ENCODE measurements around the gene SNF8.

Gene SNF8

DNA sequence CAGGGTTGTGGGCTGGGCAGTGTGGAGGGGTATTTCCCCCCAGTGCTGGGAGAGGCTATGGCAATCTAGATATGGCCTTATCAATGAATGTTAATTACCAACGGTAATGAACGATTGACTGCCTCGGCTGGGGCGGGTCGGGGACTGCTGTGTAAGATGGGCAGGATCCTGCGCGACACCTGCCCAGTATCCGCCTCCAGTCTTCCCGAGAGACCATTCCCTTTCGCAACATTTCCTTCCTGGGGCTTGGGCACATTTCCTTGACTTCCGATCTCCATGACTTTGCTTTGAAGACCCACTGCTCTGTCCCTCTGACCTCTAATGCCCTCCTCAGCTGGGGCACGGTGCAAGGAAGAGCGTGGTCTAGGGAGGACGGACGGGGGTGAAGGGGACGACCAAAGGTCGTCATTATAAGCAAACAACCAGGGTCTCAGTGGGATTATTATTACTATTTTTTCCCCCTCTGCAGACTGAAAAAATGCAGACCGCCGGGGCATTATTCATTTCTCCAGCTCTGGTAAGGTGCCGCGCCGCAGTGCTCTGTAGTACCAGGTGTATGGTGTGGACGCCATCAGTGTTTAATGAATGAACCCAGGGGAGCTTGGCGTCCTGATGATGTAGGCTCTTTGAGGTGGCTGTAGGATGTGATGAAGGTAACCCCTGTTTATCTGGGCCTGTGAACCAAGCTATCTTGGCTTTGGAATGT, 51.5 kb downstream of the SNF8 start (continued):
- TF ChIP-seq, protein P1, sequence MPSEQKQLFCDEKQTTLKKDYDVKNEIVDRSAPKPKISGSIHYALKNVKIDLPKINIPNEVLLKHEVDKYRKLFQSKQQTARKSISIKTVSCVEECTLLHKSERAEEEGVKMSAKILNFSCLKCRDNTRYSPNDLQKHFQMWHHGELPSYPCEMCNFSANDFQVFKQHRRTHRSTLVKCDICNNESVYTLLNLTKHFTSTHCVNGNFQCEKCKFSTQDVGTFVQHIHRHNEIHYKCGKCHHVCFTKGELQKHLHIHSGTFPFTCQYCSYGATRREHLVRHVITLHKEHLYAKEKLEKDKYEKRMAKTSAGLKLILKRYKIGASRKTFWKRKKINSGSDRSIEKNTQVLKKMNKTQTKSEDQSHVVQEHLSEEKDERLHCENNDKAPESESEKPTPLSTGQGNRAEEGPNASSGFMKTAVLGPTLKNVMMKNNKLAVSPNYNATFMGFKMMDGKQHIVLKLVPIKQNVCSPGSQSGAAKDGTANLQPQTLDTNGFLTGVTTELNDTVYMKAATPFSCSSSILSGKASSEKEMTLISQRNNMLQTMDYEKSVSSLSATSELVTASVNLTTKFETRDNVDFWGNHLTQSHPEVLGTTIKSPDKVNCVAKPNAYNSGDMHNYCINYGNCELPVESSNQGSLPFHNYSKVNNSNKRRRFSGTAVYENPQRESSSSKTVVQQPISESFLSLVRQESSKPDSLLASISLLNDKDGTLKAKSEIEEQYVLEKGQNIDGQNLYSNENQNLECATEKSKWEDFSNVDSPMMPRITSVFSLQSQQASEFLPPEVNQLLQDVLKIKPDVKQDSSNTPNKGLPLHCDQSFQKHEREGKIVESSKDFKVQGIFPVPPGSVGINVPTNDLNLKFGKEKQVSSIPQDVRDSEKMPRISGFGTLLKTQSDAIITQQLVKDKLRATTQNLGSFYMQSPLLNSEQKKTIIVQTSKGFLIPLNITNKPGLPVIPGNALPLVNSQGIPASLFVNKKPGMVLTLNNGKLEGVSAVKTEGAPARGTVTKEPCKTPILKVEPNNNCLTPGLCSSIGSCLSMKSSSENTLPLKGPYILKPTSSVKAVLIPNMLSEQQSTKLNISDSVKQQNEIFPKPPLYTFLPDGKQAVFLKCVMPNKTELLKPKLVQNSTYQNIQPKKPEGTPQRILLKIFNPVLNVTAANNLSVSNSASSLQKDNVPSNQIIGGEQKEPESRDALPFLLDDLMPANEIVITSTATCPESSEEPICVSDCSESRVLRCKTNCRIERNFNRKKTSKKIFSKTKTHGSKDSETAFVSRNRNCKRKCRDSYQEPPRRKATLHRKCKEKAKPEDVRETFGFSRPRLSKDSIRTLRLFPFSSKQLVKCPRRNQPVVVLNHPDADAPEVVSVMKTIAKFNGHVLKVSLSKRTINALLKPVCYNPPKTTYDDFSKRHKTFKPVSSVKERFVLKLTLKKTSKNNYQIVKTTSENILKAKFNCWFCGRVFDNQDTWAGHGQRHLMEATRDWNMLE (tag by site-specific recombination; conservative IDR thresholded peaks at IDR 0.05; ENCODE audit: low read depth): no peak
- TF ChIP-seq, protein P2, sequence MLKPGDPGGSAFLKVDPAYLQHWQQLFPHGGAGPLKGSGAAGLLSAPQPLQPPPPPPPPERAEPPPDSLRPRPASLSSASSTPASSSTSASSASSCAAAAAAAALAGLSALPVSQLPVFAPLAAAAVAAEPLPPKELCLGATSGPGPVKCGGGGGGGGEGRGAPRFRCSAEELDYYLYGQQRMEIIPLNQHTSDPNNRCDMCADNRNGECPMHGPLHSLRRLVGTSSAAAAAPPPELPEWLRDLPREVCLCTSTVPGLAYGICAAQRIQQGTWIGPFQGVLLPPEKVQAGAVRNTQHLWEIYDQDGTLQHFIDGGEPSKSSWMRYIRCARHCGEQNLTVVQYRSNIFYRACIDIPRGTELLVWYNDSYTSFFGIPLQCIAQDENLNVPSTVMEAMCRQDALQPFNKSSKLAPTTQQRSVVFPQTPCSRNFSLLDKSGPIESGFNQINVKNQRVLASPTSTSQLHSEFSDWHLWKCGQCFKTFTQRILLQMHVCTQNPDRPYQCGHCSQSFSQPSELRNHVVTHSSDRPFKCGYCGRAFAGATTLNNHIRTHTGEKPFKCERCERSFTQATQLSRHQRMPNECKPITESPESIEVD (tag by site-specific recombination; IDR thresholded peaks at IDR 0.05): no peak
- TF ChIP-seq ZFP37 (tag by site-specific recombination; IDR thresholded peaks at IDR 0.05) (0 out of 2 replicates have a peak, but pooled peaks have one; percentile 31), ZNF324 (tag by site-specific recombination; IDR thresholded peaks at IDR 0.05) (0 out of 2 replicates have a peak, but pooled peaks have one; percentile 65), MZF1 (tag by site-specific recombination; IDR thresholded peaks at IDR 0.05; ENCODE audit: borderline replicate concordance) (no peak), ZNF391 (tag by site-specific recombination; IDR thresholded peaks at IDR 0.05; ENCODE audit: borderline replicate concordance, low read depth) (peak; percentile 47; the same call in 1 of the 2 replicates), ZNF558 (tag by site-specific recombination; IDR thresholded peaks at IDR 0.05) (no peak), ZFHX2 (tag by site-specific recombination; conservative IDR thresholded peaks at IDR 0.05) (no peak), ZNF785 (tag by site-specific recombination; IDR thresholded peaks at IDR 0.05) (no peak), ZNF202 (tag by site-specific recombination; IDR thresholded peaks at IDR 0.05; ENCODE audit: borderline replicate concordance) (no peak), ZNF629 (tag by site-specific recombination; IDR thresholded peaks at IDR 0.05) (no peak), BCL11B (tag by site-specific recombination; IDR thresholded peaks at IDR 0.05; ENCODE audit: low read depth) (peak; percentile 4; the same call in 1 of the 2 replicates), ZNF555 (tag by site-specific recombination; conservative IDR thresholded peaks at IDR 0.05) (no peak), HOXD13 (CRISPR knock-in tag; IDR thresholded peaks at IDR 0.05; ENCODE audit: borderline replicate concordance) (no peak), OSR2 (tag by site-specific recombination; IDR thresholded peaks at IDR 0.05) (no peak), KLF1 (tag by site-specific recombination; IDR thresholded peaks at IDR 0.05) (0 out of 2 replicates have a peak, but pooled peaks have one; percentile 16), ZSCAN16 (tag by site-specific recombination; IDR thresholded peaks at IDR 0.05) (no peak), ZNF664 (tag by site-specific recombination; IDR thresholded peaks at IDR 0.05) (no peak), ZNF302 (tag by site-specific recombination; IDR thresholded peaks at IDR 0.05; ENCODE audit: low read depth) (no peak), ZXDB (tag by site-specific recombination; IDR thresholded peaks at IDR 0.05) (peak; percentile 4; the same call in 1 of the 2 replicates), ZNF138 (tag by site-specific recombination; IDR thresholded peaks at IDR 0.05; ENCODE audit: borderline replicate concordance) (no peak)
- TF ChIP-seq, protein P3, sequence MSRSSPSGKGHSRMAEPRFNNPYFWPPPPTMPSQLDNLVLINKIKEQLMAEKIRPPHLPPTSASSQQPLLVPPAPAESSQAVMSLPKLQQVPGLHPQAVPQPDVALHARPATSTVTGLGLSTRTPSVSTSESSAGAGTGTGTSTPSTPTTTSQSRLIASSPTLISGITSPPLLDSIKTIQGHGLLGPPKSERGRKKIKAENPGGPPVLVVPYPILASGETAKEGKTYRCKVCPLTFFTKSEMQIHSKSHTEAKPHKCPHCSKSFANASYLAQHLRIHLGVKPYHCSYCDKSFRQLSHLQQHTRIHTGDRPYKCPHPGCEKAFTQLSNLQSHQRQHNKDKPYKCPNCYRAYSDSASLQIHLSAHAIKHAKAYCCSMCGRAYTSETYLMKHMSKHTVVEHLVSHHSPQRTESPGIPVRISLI (tag by site-specific recombination; IDR thresholded peaks at IDR 0.05): no peak
- TF ChIP-seq, protein P4, sequence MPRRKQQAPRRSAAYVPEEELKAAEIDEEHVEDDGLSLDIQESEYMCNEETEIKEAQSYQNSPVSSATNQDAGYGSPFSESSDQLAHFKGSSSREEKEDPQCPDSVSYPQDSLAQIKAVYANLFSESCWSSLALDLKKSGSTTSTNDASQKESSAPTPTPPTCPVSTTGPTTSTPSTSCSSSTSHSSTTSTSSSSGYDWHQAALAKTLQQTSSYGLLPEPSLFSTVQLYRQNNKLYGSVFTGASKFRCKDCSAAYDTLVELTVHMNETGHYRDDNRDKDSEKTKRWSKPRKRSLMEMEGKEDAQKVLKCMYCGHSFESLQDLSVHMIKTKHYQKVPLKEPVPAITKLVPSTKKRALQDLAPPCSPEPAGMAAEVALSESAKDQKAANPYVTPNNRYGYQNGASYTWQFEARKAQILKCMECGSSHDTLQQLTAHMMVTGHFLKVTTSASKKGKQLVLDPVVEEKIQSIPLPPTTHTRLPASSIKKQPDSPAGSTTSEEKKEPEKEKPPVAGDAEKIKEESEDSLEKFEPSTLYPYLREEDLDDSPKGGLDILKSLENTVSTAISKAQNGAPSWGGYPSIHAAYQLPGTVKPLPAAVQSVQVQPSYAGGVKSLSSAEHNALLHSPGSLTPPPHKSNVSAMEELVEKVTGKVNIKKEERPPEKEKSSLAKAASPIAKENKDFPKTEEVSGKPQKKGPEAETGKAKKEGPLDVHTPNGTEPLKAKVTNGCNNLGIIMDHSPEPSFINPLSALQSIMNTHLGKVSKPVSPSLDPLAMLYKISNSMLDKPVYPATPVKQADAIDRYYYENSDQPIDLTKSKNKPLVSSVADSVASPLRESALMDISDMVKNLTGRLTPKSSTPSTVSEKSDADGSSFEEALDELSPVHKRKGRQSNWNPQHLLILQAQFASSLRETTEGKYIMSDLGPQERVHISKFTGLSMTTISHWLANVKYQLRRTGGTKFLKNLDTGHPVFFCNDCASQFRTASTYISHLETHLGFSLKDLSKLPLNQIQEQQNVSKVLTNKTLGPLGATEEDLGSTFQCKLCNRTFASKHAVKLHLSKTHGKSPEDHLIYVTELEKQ (tag by site-specific recombination; IDR thresholded peaks at IDR 0.05; ENCODE audit: borderline replicate concordance): 0 out of 2 replicates have a peak, but pooled peaks have one; percentile 53
- TF ChIP-seq, protein P5, sequence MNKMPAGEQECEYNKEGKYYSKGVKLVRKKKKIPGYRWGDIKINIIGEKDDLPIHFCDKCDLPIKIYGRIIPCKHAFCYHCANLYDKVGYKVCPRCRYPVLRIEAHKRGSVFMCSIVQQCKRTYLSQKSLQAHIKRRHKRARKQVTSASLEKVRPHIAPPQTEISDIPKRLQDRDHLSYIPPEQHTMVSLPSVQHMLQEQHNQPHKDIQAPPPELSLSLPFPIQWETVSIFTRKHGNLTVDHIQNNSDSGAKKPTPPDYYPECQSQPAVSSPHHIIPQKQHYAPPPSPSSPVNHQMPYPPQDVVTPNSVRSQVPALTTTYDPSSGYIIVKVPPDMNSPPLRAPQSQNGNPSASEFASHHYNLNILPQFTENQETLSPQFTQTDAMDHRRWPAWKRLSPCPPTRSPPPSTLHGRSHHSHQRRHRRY (tag by site-specific recombination; IDR thresholded peaks at IDR 0.05): no peak

Measured in HEK293 (cell line).